Measurements from ENCODE around the gene PALLD.

DNA sequence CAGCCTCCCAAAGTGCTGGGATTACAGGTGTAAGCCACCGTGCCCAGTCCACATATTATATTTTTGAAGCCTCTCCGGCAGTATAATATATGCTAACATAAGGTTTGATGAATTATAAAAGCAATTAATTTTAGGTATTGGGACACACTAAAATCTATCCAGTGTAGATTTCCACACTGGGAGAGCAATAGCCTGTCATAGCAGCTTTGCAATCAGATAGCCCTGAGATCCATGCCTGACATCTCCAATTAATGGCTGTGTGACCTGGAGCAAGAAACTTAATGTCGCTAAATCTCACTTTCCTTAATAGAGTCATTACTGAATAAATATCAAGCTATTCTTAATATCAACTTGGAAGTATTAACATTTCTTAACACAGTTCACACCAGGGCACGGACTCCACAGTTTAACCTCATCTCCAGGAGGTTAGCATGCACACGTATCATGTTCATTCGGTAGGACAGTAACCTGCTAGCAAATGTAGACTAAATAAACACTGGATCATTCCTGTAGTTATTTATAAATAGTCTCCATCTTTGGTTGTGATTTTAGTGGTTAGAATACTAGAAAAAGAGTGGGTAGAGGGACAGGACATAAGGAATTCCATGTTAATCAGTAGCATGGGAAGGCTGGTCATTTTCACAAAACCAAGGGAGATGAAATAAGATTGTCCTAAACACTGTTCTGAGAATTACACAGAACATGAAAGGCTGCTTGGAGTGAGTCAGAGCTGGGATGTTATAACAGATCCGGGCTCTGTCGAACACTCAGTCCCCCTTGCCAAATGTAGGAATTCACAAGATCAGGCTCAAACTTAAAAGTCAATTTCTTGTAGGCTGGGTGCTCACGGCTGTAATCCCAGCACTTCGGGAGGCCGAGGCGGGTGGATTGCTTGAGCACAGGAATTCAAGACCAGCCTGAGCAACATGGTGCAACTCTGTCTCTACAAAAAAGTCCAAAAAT is 254.7 kb downstream of the PALLD start:
- no peak for TF ChIP-seq ZNF274 (IDR thresholded peaks at IDR 0.05; ENCODE audit: low read depth, low read length)
- no peak for TF ChIP-seq EZH2phosphoT487 (IDR thresholded peaks at IDR 0.05; ENCODE audit: borderline replicate concordance)
